Lower leg skin (tissue), 4 donors: ENCODE data around the gene AKT3. TPM values are rescaled to one million over a fixed set of nuclear protein-coding genes. Genes with fewer than 3 reads are reported as not detected.

Source experiments
- DNase-seq, 2 donors: peaks; one replicate each; pipeline ENCODE4 v3.0.0-alpha.2; 2019; ENCODE audit warnings: low spot score in 2 of 2
- H3K4me3 ChIP-seq: fragments of 200-600 bp; sonication (generic); 2 replicates; pipeline ENCODE4 v1.5.1; 2017; ENCODE audit warnings: mild to moderate bottlenecking, low read depth; ENCODE audit not compliant: poor library complexity, severe bottlenecking
- CTCF ChIP-seq, 3 donors: fragments of 450-650 bp; IDR thresholded peaks; one replicate each; pipeline ENCODE4 v1.5.1; 2016; ENCODE audit warnings: antibody characterized with exemption in 3 of 3, mild to moderate bottlenecking in 3 of 3, moderate library complexity in 2 of 3
- POLR2A ChIP-seq, 2 donors: fragments of 450-650 bp; IDR thresholded peaks; one replicate each; pipeline ENCODE4 v1.6.1; 2016 to 2017; ENCODE audit warnings: antibody characterized with exemption in 2 of 2, mild to moderate bottlenecking in 1 of 2, moderate library complexity in 1 of 2
- WGBS, 2 donors: methylation state at CpG; one replicate each; pipeline ENCODE4 v1.1.5; 2018; 5-methylcytosine and 5-hydroxymethylcytosine counted together
- intact Hi-C: fragments of 100-400 bp; cut with DNase I; formaldehyde crosslinking; loops from one replicate; pipeline ENCODE4 v1.15.0; 2023; ENCODE audit warnings: low total_unique reads
- total RNA-seq, 4 donors: library from RNA; depleted of rRNA; stranded (reverse); fragments of >200 nt; gene quantifications; one replicate each; pipeline ENCODE4 v1.1.0, GENCODE V29; 2016

Gene AKT3
- total RNA-seq, 4 donors from 2014 or later: 7.8 to 16.3 (median 10.4) TPM

GRCh38 chr1:243718022-243718421 lies 132.0 kb downstream of the AKT3 start:
- TF ChIP-seq CTCF (IDR thresholded peaks at IDR 0.05) (no peak), POLR2A (IDR thresholded peaks at IDR 0.05) (no peak)
- H3K4me3 ChIP-seq: no peak overlapping the region
- DNase-seq: no peak
- WGBS, 2 donors: 94 to 97% methylated on average over 2 of the region's 2 CpGs
- intact Hi-C loops: no loop called here

- 93 to 95% methylated on average over 1 of the region's 1 CpG for WGBS, 2 donors
- intact Hi-C loops: no loop called here
- no peak overlapping the region for H3K4me3 ChIP-seq
- TF ChIP-seq POLR2A (IDR thresholded peaks at IDR 0.05) (no peak), CTCF (IDR thresholded peaks at IDR 0.05) (no peak)
- no peak for DNase-seq
These were observed 133.1 kb downstream of the AKT3 start for GRCh38 chr1:243716906-243717305.

- WGBS, 2 donors: 62 to 65% methylated on average over 3 of the region's 3 CpGs
- no peak for DNase-seq
- H3K4me3 ChIP-seq: no peak overlapping the region
- intact Hi-C loops: no loop called here
- no peak for TF ChIP-seq CTCF (IDR thresholded peaks at IDR 0.05)
- TF ChIP-seq POLR2A (IDR thresholded peaks at IDR 0.05): no peak
These were observed 134.8 kb downstream of the AKT3 start for GRCh38 chr1:243715285-243715684.

- DNase-seq: no peak
- TF ChIP-seq POLR2A (IDR thresholded peaks at IDR 0.05) (no peak), CTCF (IDR thresholded peaks at IDR 0.05) (no peak)
- 33 to 38% methylated on average over 10 of the region's 10 CpGs for WGBS, 2 donors
- intact Hi-C loops: no loop called here
- no peak overlapping the region for H3K4me3 ChIP-seq
These were observed 136.4 kb downstream of the AKT3 start for GRCh38 chr1:243713470-243714186.

DNA sequence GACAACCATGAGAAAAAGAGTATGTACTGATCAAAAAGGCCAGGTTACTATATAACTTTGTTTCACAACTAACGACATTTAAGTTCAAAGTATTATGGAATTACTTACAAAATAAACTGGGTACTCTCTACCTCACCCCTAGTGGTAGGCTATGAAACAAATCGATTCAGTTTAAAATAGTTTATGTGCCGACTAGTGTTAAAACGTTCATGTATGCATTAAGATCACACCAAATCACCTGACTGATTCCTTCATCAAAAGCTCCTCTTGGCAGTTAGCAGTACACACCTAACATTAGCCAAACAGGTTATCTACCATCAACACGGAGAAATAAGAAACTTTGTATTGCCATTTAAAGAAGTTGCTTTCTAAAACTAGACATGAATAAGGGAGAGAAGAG lies 137.1 kb downstream of the AKT3 start:
- no peak for DNase-seq
- WGBS, 2 donors: 42% methylated on average over 5 of the region's 5 CpGs
- H3K4me3 ChIP-seq: no peak overlapping the region
- intact Hi-C loops: no loop called here
- TF ChIP-seq CTCF (IDR thresholded peaks at IDR 0.05) (no peak), POLR2A (IDR thresholded peaks at IDR 0.05) (no peak)

- DNase-seq: no peak
- H3K4me3 ChIP-seq: no peak overlapping the region
- 87 to 89% methylated on average over 5 of the region's 5 CpGs for WGBS, 2 donors
- intact Hi-C loops: no loop called here
- TF ChIP-seq CTCF (IDR thresholded peaks at IDR 0.05): no peak
- TF ChIP-seq POLR2A (IDR thresholded peaks at IDR 0.05): no peak
These were observed 137.8 kb downstream of the AKT3 start for GRCh38 chr1:243712242-243712641.
